ENCODE results near the gene RDX. TPM values are rescaled to one million over a fixed set of nuclear protein-coding genes. Genes with fewer than 3 reads are reported as not detected.

RDX gene
- total RNA-seq, 1 donor from 2014 or later: 105 TPM

DNA sequence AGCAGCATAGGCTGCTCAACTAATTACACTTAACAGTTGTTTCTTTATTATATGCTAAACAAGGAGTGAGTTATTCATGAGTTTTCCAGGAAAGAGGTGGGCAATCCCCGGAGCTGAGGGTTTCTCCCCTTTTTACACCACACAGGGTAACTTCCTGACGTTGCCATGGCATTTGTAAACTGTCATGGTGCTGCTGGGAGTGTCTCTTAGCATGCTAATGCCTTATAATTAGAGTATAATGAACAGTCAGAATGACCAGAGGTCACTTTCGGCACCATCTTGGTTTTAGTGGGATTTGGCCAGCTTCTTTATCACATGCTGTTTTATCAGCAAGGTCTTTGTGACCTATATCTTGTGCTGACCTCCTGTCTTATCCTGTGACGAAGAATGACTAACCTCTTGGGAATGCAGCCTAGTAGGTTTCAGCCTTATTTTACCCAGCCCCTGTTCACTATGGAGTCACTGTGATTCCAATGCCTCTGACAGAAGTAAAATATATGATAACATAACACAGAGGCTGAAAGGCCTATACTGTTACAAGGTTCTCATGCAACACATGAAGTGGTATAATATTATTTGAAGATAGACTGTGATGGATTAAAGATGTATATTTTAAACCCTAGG is 41.3 kb upstream of the RDX start:
- intact Hi-C loops (cut with DNase I): no loop called here
- no peaks in the 10 kb centered on the region for H3K27me3 ChIP-seq
- no peak overlapping the region for H3K27ac ChIP-seq
- DNase-seq (ENCODE audit: low spot score in 2 of 2): no peak
- H3K9me3 ChIP-seq: no peaks in the 10 kb centered on the region
- no peaks in the 10 kb centered on the region for H3K36me3 ChIP-seq
- H3K4me1 ChIP-seq: no peaks in the 10 kb centered on the region
- TF ChIP-seq, protein P1, sequence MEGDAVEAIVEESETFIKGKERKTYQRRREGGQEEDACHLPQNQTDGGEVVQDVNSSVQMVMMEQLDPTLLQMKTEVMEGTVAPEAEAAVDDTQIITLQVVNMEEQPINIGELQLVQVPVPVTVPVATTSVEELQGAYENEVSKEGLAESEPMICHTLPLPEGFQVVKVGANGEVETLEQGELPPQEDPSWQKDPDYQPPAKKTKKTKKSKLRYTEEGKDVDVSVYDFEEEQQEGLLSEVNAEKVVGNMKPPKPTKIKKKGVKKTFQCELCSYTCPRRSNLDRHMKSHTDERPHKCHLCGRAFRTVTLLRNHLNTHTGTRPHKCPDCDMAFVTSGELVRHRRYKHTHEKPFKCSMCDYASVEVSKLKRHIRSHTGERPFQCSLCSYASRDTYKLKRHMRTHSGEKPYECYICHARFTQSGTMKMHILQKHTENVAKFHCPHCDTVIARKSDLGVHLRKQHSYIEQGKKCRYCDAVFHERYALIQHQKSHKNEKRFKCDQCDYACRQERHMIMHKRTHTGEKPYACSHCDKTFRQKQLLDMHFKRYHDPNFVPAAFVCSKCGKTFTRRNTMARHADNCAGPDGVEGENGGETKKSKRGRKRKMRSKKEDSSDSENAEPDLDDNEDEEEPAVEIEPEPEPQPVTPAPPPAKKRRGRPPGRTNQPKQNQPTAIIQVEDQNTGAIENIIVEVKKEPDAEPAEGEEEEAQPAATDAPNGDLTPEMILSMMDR (IDR thresholded peaks at IDR 0.05): no peak
- H3K4me3 ChIP-seq: no peak overlapping the region

DNA sequence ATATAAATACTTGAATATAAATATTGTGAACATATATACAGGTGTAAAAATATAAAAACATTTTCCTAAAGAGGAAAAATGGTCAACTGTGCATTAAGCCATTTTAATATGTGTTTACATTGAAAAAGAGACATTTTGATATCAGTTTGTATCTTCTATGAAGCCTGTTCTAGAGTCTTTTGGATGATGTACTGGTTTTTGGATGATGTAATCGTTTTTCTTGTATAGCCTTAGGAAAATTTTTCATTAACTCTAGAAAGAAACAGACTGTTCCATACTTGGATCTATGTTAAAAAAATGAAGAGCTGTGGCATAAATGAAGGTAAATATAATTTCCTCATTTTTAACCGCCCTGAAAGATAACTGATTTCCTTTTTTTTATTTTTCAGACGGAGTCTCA is 39.6 kb upstream of the RDX start:
- TF ChIP-seq, protein P1 (IDR thresholded peaks at IDR 0.05): no peak
- Histone ChIP-seq H3K36me3 (no peaks in the 10 kb centered on the region), H3K27me3 (no peaks in the 10 kb centered on the region), H3K4me1 (no peaks in the 10 kb centered on the region), H3K9me3 (no peaks in the 10 kb centered on the region), H3K27ac (no peak overlapping the region), H3K4me3 (no peak overlapping the region)
- intact Hi-C loops (cut with DNase I): no loop called here
- DNase-seq (ENCODE audit: low spot score in 2 of 2): no peak

DNA sequence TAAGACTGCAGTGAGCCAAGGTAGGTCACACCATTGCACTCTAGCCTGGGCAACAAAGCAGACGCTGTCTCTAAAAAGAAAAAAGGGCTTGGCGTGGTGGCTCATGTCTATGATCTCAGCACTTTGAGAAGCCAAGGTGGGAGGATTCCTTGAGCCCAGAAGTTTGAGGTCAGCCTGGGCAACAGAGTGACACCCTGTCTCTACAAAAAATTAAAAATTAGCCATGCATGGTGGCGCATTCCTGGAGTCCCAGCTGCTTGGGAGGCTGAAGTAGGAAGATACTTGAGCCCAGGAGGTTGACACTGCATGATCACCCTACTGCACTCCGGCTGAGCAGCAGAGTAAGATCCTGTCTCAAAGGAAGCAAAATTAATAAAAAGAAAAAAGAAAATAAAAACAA is 38.9 kb upstream of the RDX start:
- intact Hi-C loops (cut with DNase I): no loop called here
- no peaks in the 10 kb centered on the region for H3K27me3 ChIP-seq
- H3K4me1 ChIP-seq: no peaks in the 10 kb centered on the region
- TF ChIP-seq, protein P1 (IDR thresholded peaks at IDR 0.05): no peak
- H3K9me3 ChIP-seq: no peaks in the 10 kb centered on the region
- H3K36me3 ChIP-seq: no peaks in the 10 kb centered on the region
- DNase-seq (ENCODE audit: low spot score in 2 of 2): no peak
- no peak overlapping the region for H3K4me3 ChIP-seq
- H3K27ac ChIP-seq: no peak overlapping the region

DNA sequence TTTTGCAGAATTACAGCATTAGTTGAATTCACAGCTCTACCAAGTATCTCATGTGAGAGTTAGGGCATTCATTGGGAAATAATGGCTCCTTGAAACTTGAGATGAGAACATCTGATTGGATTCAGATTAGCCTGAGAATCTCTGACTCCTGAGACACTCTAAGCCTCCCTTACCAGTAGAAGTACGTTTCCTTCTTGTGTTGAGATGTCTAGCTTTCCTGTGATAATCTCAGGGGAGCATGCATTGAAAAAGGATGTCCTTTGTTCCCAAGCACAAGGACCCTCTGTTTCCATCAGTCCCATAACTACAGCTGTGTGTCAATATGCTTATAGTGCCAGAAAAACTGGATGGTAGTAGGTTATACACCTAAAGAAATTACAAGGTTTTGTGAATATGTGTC is 35.2 kb upstream of the RDX start:
- no peak overlapping the region for H3K27ac ChIP-seq
- intact Hi-C loops (cut with DNase I): no loop called here
- no peaks in the 10 kb centered on the region for H3K27me3 ChIP-seq
- TF ChIP-seq, protein P1 (IDR thresholded peaks at IDR 0.05): no peak
- no peaks in the 10 kb centered on the region for H3K36me3 ChIP-seq
- no peak overlapping the region for H3K4me3 ChIP-seq
- DNase-seq (ENCODE audit: low spot score in 2 of 2): no peak
- no peaks in the 10 kb centered on the region for H3K9me3 ChIP-seq
- H3K4me1 ChIP-seq: no peaks in the 10 kb centered on the region

DNA sequence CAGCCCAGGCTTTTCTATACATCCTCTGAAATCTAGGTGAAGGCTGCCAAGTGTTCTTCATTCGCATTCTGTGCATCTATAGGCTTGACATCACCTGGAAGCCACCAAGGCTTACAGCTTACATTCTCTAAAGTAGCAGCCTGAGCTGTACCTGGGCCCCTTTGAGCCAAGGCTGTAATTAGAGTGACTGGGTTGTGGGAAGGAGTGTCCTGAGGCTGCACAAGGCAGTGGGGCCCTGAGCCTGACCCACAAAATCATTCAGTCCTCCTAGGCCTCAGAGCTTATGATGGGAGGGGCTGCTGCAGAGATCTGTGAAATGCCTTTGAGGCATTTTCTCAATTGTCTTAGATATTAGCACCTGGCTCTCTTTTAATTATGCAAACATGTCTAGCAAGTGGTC is 33.0 kb upstream of the RDX start:
- Histone ChIP-seq H3K36me3 (no peaks in the 10 kb centered on the region), H3K27me3 (no peaks in the 10 kb centered on the region), H3K4me3 (no peak overlapping the region), H3K4me1 (no peaks in the 10 kb centered on the region), H3K27ac (no peak overlapping the region), H3K9me3 (no peaks in the 10 kb centered on the region)
- intact Hi-C loops (cut with DNase I): no loop called here
- TF ChIP-seq, protein P1 (IDR thresholded peaks at IDR 0.05): no peak
- no peak for DNase-seq (ENCODE audit: low spot score in 2 of 2)

DNA sequence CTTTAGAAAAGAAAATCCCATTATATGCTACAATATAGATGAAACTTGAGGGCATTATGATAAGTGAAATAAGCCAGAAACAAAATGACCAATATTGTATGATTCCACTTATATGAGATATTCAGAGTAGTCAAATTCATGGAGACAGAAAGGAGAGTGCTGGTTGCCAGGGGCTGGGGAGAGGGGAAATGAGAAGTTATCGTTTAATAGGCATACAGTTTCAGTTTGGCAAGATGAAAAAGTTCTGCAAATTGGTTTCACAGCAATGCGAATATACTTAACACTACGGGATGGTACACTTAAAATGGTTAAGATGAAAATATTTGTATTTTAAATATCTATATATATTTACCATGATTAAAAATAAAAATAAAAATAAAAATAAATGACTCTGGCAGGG is 31.1 kb upstream of the RDX start:
- Histone ChIP-seq H3K27me3 (no peaks in the 10 kb centered on the region), H3K4me1 (no peaks in the 10 kb centered on the region), H3K9me3 (no peaks in the 10 kb centered on the region), H3K4me3 (no peak overlapping the region), H3K36me3 (no peaks in the 10 kb centered on the region), H3K27ac (no peak overlapping the region)
- TF ChIP-seq, protein P1 (IDR thresholded peaks at IDR 0.05): no peak
- DNase-seq (ENCODE audit: low spot score in 2 of 2): no peak
- intact Hi-C loops (cut with DNase I): no loop called here
